IMR-90 (cell line): ENCODE data around the gene GNG11. TPM values are rescaled to one million over a fixed set of nuclear protein-coding genes. Genes with fewer than 3 reads are reported as not detected.

Experiments
- ATAC-seq: fragments of 200-7000 bp; cut with Tn5 transposase; 2 replicates; pipeline ENCODE4 v1.9.1; 2020; ENCODE audit warnings: low read depth, mild to moderate bottlenecking, moderate library complexity
- BruUV-seq: library from RNA; stranded (reverse); fragments of 400-500 nt; replicated peaks from 2 replicates; lab custom pipeline; 2021; lab: Mats Ljungman, UMichigan
- CTCF ChIA-PET: fragments of 300-600 bp; formaldehyde crosslinking; extraction: SDS; loops from one replicate; lab custom pipeline; 2021; ENCODE audit warnings: antibody characterized with exemption; lab: Yijun Ruan, JAX
- POLR2A ChIA-PET: fragments of 300-600 bp; sonication (Branson Sonifier 250); formaldehyde crosslinking; loops from one replicate; lab custom pipeline; 2022; ENCODE audit warnings: antibody characterized with exemption; ENCODE audit not compliant: unreplicated experiment; lab: Charles Lee
- DNase-seq: peaks from one replicate; pipeline ENCODE4 v3.0.0; 2013
- H2AFZ ChIP-seq: replicated peaks from 2 replicates; pipeline ENCODE3; 2013; ENCODE audit warnings: low read length, mild to moderate bottlenecking; ENCODE audit not compliant: poor library complexity
- H2AK5ac ChIP-seq: 2 replicates; pipeline ENCODE4 v1.6.1; 2013; ENCODE audit warnings: low read depth, low read length, inconsistent platforms
- H2AK9ac ChIP-seq: replicated peaks from 2 replicates; pipeline ENCODE3; 2013; ENCODE audit warnings: mild to moderate bottlenecking, low read depth, low read length, moderate library complexity; ENCODE audit not compliant: poor library complexity
- H2BK120ac ChIP-seq: 2 replicates; pipeline ENCODE4 v1.6.1; 2013; ENCODE audit warnings: low read depth, low read length, inconsistent platforms
- H2BK15ac ChIP-seq: 3 replicates; pipeline ENCODE4 v1.6.1; 2013; ENCODE audit warnings: low read depth, low read length, inconsistent platforms
- H2BK20ac ChIP-seq: 2 replicates; pipeline ENCODE4 v1.6.1; 2013; ENCODE audit warnings: low read depth, mild to moderate bottlenecking, inconsistent platforms, low read length, moderate library complexity
- H2BK5ac ChIP-seq: 2 replicates; pipeline ENCODE4 v1.6.1; 2013; ENCODE audit warnings: mild to moderate bottlenecking, low read depth, low read length, inconsistent platforms; ENCODE audit not compliant: poor library complexity, severe bottlenecking
- H3K14ac ChIP-seq: replicated peaks from 2 replicates; pipeline ENCODE4 v1.6.1; 2013; ENCODE audit warnings: low read depth, low read length, inconsistent platforms
- H3K18ac ChIP-seq: 2 replicates; pipeline ENCODE4 v1.6.1; 2013; ENCODE audit warnings: low read depth, low read length, control low read depth
- H3K23ac ChIP-seq: 2 replicates; pipeline ENCODE4 v1.6.1; 2013; ENCODE audit warnings: low read depth, low read length, inconsistent platforms
- H3K27ac ChIP-seq: 2 replicates; pipeline ENCODE4 v1.5.1; 2013; ENCODE audit warnings: mild to moderate bottlenecking, control low read depth, low read length; ENCODE audit not compliant: insufficient read depth
- H3K27me3 ChIP-seq: 2 replicates; pipeline ENCODE4 v1.6.1; 2013; ENCODE audit warnings: low read length; ENCODE audit not compliant: control insufficient read depth, insufficient read depth
- H3K36me3 ChIP-seq: 2 replicates; pipeline ENCODE4 v1.6.1; 2013; ENCODE audit warnings: low read length, mixed read lengths; ENCODE audit not compliant: control insufficient read depth, insufficient read depth
- H3K4ac ChIP-seq: 2 replicates; pipeline ENCODE4 v1.6.1; 2013; ENCODE audit warnings: low read depth, low read length, inconsistent platforms
- H3K4me1 ChIP-seq: 2 replicates; pipeline ENCODE4 v1.6.1; 2013; ENCODE audit warnings: low read length, mixed read lengths; ENCODE audit not compliant: control insufficient read depth, insufficient read depth
- H3K4me2 ChIP-seq: 2 replicates; pipeline ENCODE4 v1.6.1; 2013; ENCODE audit warnings: low read depth, mild to moderate bottlenecking, control low read depth, low read length, moderate library complexity
- H3K4me3 ChIP-seq: 2 replicates; pipeline ENCODE4 v1.5.1; 2013; ENCODE audit warnings: low read depth, mild to moderate bottlenecking, control low read depth, low read length, moderate library complexity; ENCODE audit not compliant: insufficient read depth
- H3K56ac ChIP-seq: 2 replicates; pipeline ENCODE4 v1.6.1; 2013; ENCODE audit warnings: low read length, inconsistent platforms; ENCODE audit not compliant: insufficient read depth; ENCODE audit errors: extremely low read depth
- H3K79me1 ChIP-seq, 2 experiments: 2 replicates each; pipeline ENCODE4 v1.6.1; 2013; ENCODE audit warnings: low read length in 2 of 2, inconsistent platforms in 1 of 2, low read depth in 1 of 2
- H3K9ac ChIP-seq: 2 replicates; pipeline ENCODE4 v1.6.1; 2013; ENCODE audit warnings: low read depth, low read length, control low read depth
- H3K9me1 ChIP-seq: 2 replicates; pipeline ENCODE4 v1.6.1; 2013; ENCODE audit warnings: low read length, inconsistent platforms; ENCODE audit not compliant: insufficient read depth
- H3K9me3 ChIP-seq: 2 replicates; pipeline ENCODE4 v1.6.1; 2013; ENCODE audit warnings: low read length; ENCODE audit not compliant: control insufficient read depth, insufficient read depth
- H4K20me1 ChIP-seq: 2 replicates; pipeline ENCODE4 v1.6.1; 2013; ENCODE audit warnings: low read length, inconsistent platforms; ENCODE audit not compliant: insufficient read depth
- H4K5ac ChIP-seq: 2 replicates; pipeline ENCODE4 v1.6.1; 2013; ENCODE audit warnings: mild to moderate bottlenecking, low read depth, low read length, control low read depth
- H4K8ac ChIP-seq, 2 experiments: 2 replicates each; pipeline ENCODE4 v1.6.1; 2013; ENCODE audit warnings: low read depth in 2 of 2, low read length in 2 of 2, control low read depth in 1 of 2, inconsistent platforms in 1 of 2
- H4K91ac ChIP-seq: 2 replicates; pipeline ENCODE4 v1.6.1; 2013; ENCODE audit warnings: low read depth, low read length, inconsistent platforms; ENCODE audit not compliant: insufficient read depth
- BHLHE40 ChIP-seq: fragments of 150-350 bp; IDR thresholded peaks from 2 replicates; pipeline ENCODE4 v1.6.1; 2016; ENCODE audit warnings: mild to moderate bottlenecking, low read depth, low read length
- CHD1 ChIP-seq: IDR thresholded peaks from 2 replicates; pipeline ENCODE4 v1.6.1; 2012; ENCODE audit warnings: low read depth, low read length, improper control_type of control experiment
- FOS ChIP-seq: fragments of 150-350 bp; IDR thresholded peaks from 2 replicates; pipeline ENCODE4 v1.6.1; 2016; ENCODE audit warnings: low read depth, low read length
- RAD21 ChIP-seq: IDR thresholded peaks from 2 replicates; pipeline ENCODE4 v1.6.1; 2012; ENCODE audit warnings: low read length, improper control_type of control experiment
- RCOR1 ChIP-seq: IDR thresholded peaks from 2 replicates; pipeline ENCODE4 v1.6.1; 2012; ENCODE audit warnings: mild to moderate bottlenecking, low read length, improper control_type of control experiment; ENCODE audit not compliant: insufficient replicate concordance
- WGBS, 2 experiments: methylation state at CpG; one replicate each; pipeline versions ENCODE4 v1.1.5 to v1.1.7; 2013; ENCODE audit warnings: missing lambda C conversion rate in 2 of 2; ENCODE audit not compliant: insufficient read length in 1 of 2; ENCODE audit errors: extremely low coverage in 2 of 2; 5-methylcytosine and 5-hydroxymethylcytosine counted together
- dilution Hi-C: fragments of 300-500 bp; cut with HindIII; formaldehyde crosslinking; loops from one replicate; pipeline ENCODE4 v1.14.3; 2018; ENCODE audit warnings: low sequenced_read_pairs; ENCODE audit not compliant: unreplicated experiment
- in situ Hi-C: fragments of 300-500 bp; cut with MboI; formaldehyde crosslinking; loops from 3 replicates; pipeline ENCODE4 v1.14.3; 2019; ENCODE audit warnings: low sequenced_read_pairs, inconsistent platforms, mixed read lengths
- intact Hi-C: fragments of 100-400 bp; cut with micrococcal nuclease; formaldehyde crosslinking; loops from 2 replicates; pipeline ENCODE4 v1.10.0; 2022
- microRNA-seq, 2 experiments: library from miRNA; stranded (forward) in 1 of 2; unstranded in 1 of 2; fragments of 10-50 nt in 1 of 2; fragments of <30 nt in 1 of 2; gene quantifications in 1 of 2; microRNA quantifications in 1 of 2; one replicate each; pipeline versions ENCODE3 to v1.1.0; 2013 to 2020; ENCODE audit not compliant: insufficient read depth in 1 of 2, insufficient read length in 1 of 2, unreplicated experiment in 1 of 2
- polyA plus RNA-seq, 3 experiments: library from polyadenylated mRNA; depleted of rRNA; stranded (reverse); fragments of >200 nt; gene quantifications; 2 replicates each; pipeline ENCODE4 v1.2.3, GENCODE V29; 2012; ENCODE audit warnings: low replicate concordance in 1 of 3
- small RNA-seq, 5 experiments: library from RNA; depleted of rRNA; stranded (forward); fragments of <200 nt; gene quantifications; one replicate each; pipeline ENCODE3, GENCODE V24; 2012
- total RNA-seq: library from RNA; depleted of rRNA; stranded (reverse); fragments of >200 nt; gene quantifications from 2 replicates; pipeline ENCODE4 v1.2.3, GENCODE V29; 2012; rRNA removed

GNG11 gene
- total and polyA plus RNA-seq, 2 of the 4 experiments (the other 2 are of a cell fraction) = 6.1 to 10.5 TPM

DNA sequence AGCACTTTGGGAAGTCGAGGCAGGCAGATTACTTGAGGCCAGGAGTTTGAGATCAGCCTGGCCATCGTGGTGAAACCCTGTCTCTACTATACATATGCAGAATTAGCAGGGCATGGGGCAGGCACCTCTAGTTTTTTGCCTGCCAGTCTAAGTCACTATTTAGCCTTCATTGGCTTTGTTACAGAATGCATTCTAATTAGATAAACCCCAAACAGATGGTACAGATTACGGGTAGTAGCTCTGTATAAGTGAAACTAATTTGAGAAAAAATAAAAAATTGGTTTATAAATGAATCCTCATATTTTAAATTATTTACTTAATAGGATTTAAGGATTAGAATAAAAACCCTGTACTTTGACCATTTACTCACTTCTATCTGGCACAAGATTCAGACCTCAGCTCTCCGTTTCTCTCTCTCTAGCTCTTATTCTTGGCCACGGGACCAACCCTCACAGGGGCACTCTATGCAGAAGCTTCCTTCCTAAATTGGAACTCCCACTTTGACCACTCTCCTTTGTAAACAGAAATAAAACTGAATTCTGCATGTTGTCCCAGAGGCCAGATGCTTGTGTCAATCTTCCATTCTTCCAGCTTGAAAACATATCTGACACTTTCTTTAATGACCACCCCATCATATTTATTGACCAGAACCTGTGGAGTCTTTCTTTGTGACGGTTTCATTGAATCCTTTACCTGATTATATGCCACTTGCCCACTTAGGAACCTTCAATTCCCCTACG lies 55.8 kb downstream of the GNG11 start:
- Histone ChIP-seq H4K5ac (no peak overlapping the region), H3K4me2 (no peak overlapping the region), H3K27ac (no peak overlapping the region), H3K56ac (no peak overlapping the region), H2AFZ (no peak overlapping the region), H3K4me1 (peaks cover 5% of the 10 kb centered on the region; the same call in 1 of the 2 replicates), H2BK5ac (no peak overlapping the region), H3K4me3 (no peak overlapping the region), H4K20me1 (no peaks in the 10 kb centered on the region), H4K8ac (no peak overlapping the region), H3K36me3 (no peaks in the 10 kb centered on the region), H2AK9ac (no peak overlapping the region), H3K18ac (no peak overlapping the region), H4K91ac (no peak overlapping the region), H3K79me1 (no peaks in the 10 kb centered on the region), H3K27me3 (no peaks in the 10 kb centered on the region), H3K9me1 (0 out of 2 replicates have a peak, but pooled peaks cover 2% of the 10 kb centered on the region), H2AK5ac (no peak overlapping the region), H3K9ac (no peak overlapping the region), H2BK120ac (no peak overlapping the region), H3K23ac (no peak overlapping the region), H3K4ac (no peak overlapping the region), H2BK20ac (no peak overlapping the region), H3K14ac (no peak overlapping the region), H2BK15ac (no peak overlapping the region), H3K9me3 (no peaks in the 10 kb centered on the region)
- ChIA-PET POLR2A (no interaction called here), CTCF (no interaction called here)
- ATAC-seq = no peak
- DNase-seq = no peak
- 94% methylated on average over 2 of the region's 7 CpGs; no CpG with 5 or more reads in 1 of the 2 experiments for WGBS, 2 experiments
- dilution Hi-C loops (no loop called here), intact Hi-C loops (no loop called here), in situ Hi-C loops (no loop called here)
- TF ChIP-seq CHD1 (no peak), RCOR1 (no peak), FOS (no peak), BHLHE40 (no peak), RAD21 (no peak)
- BruUV-seq = no TSS peak

Small RNA genes lying within 50 kb of the gene (microRNA-seq; reads per million reads assigned to microRNA genes)
- gene AC002076.2 (ENCODE audit: insufficient read depth, insufficient read length) = not detected

Small RNA genes lying within 50 kb of the gene (small RNA-seq; reads per million reads assigned to genes)
- 0 reads per million in 5 experiments for gene AC002076.2

Other genes starting within 250 kb of the GNG11 start
- 48.9 and 53.6 TPM in 2 replicates for gene TFPI2, start 31.0 kb upstream of the GNG11 start, total RNA-seq
- gene TFPI2, start 31.0 kb upstream of the GNG11 start, polyA plus RNA-seq (2012; rRNA removed) = 99.0 and 121 TPM in 2 replicates
- not detected in 2 replicates for gene GNGT1, start 15.2 kb upstream of the GNG11 start, total RNA-seq
- not detected in 2 replicates for gene GNGT1, start 15.2 kb upstream of the GNG11 start, polyA plus RNA-seq (2012; rRNA removed)
- gene BET1, start 82.6 kb downstream of the GNG11 start, total RNA-seq = 9.9 and 36.4 TPM in 2 replicates
- gene BET1, start 82.6 kb downstream of the GNG11 start, polyA plus RNA-seq (2012; rRNA removed) = 21.6 and 33.2 TPM in 2 replicates